Mesendoderm (in vitro differentiated cells): ENCODE data around the gene REEP6.

Experiments
- DNase-seq: peaks from one replicate; pipeline ENCODE4 v3.0.0; 2013
- H2AK5ac ChIP-seq: 2 replicates; pipeline ENCODE4 v1.6.1; 2013; ENCODE audit warnings: low read length, inconsistent platforms
- H2BK120ac ChIP-seq: 2 replicates; pipeline ENCODE4 v1.6.1; 2013; ENCODE audit warnings: low read depth, mild to moderate bottlenecking, low read length, moderate library complexity, mixed read lengths
- H2BK15ac ChIP-seq: replicated peaks from 2 replicates; pipeline ENCODE4 v1.6.1; 2013; ENCODE audit warnings: low read depth, mild to moderate bottlenecking, moderate library complexity
- H2BK5ac ChIP-seq: 2 replicates; pipeline ENCODE4 v1.6.1; 2013; ENCODE audit warnings: low read length, inconsistent platforms
- H3K18ac ChIP-seq: 2 replicates; pipeline ENCODE4 v1.6.1; 2013; ENCODE audit warnings: mild to moderate bottlenecking, low read length, mixed read lengths
- H3K23ac ChIP-seq: one replicate; pipeline ENCODE4 v1.6.1; 2013; ENCODE audit warnings: low read length
- H3K27ac ChIP-seq: 2 replicates; pipeline ENCODE4 v1.5.1; 2013; ENCODE audit warnings: low read depth, mild to moderate bottlenecking, inconsistent platforms, low read length, moderate library complexity
- H3K27me3 ChIP-seq: 2 replicates; pipeline ENCODE4 v1.6.1; 2013; ENCODE audit warnings: low read length, control low read depth, mild to moderate bottlenecking, inconsistent platforms; ENCODE audit not compliant: insufficient read depth, poor library complexity
- H3K36me3 ChIP-seq: 2 replicates; pipeline ENCODE4 v1.6.1; 2013; ENCODE audit warnings: low read length, inconsistent platforms; ENCODE audit not compliant: control insufficient read depth, insufficient read depth
- H3K4ac ChIP-seq: one replicate; pipeline ENCODE4 v1.6.1; 2013; ENCODE audit warnings: low read depth, mild to moderate bottlenecking, low read length, moderate library complexity
- H3K4me1 ChIP-seq: 2 replicates; pipeline ENCODE4 v1.6.1; 2013; ENCODE audit warnings: low read depth, low read length, inconsistent platforms; ENCODE audit not compliant: control insufficient read depth
- H3K4me2 ChIP-seq: 2 replicates; pipeline ENCODE4 v1.6.1; 2013; ENCODE audit warnings: low read length
- H3K4me3 ChIP-seq: 2 replicates; pipeline ENCODE4 v1.5.1; 2013; ENCODE audit warnings: mild to moderate bottlenecking, low read length
- H3K56ac ChIP-seq: one replicate; pipeline ENCODE4 v1.6.1; 2013; ENCODE audit warnings: low read length
- H3K79me1 ChIP-seq: 2 replicates; pipeline ENCODE4 v1.6.1; 2013; ENCODE audit warnings: low read length, inconsistent platforms
- H3K79me2 ChIP-seq: 2 replicates; pipeline ENCODE4 v1.6.1; 2013; ENCODE audit warnings: mild to moderate bottlenecking, low read length; ENCODE audit not compliant: control insufficient read depth, insufficient read depth
- H3K9ac ChIP-seq: 2 replicates; pipeline ENCODE4 v1.6.1; 2013; ENCODE audit warnings: low read length, inconsistent platforms
- H4K5ac ChIP-seq: one replicate; pipeline ENCODE4 v1.6.1; 2013; ENCODE audit warnings: low read length
- H4K8ac ChIP-seq: one replicate; pipeline ENCODE4 v1.6.1; 2013; ENCODE audit warnings: low read depth, mild to moderate bottlenecking, control low read depth, low read length, moderate library complexity
- WGBS: extraction: QIAGEN DNeasy Blood & Tissue Kit; methylation state at CpG from one replicate; pipeline ENCODE4 v1.1.7; 2013; ENCODE audit warnings: low lambda C conversion rate, missing lambda C conversion rate; ENCODE audit not compliant: insufficient coverage; ENCODE audit errors: extremely low coverage; 5-methylcytosine and 5-hydroxymethylcytosine counted together

REEP6 gene

GRCh38 chr19:1487576-1488281, 3.3 kb upstream of the REEP6 start:
- WGBS: no CpG with 5 or more reads among the region's 40 CpGs
- no peak for DNase-seq
- no peak overlapping the region for H3K4ac ChIP-seq
- H2AK5ac ChIP-seq: no peak overlapping the region
- H3K56ac ChIP-seq: no peak overlapping the region
- H3K23ac ChIP-seq: no peak overlapping the region
- no peaks in the 10 kb centered on the region for H3K36me3 ChIP-seq
- no peak overlapping the region for H3K4me2 ChIP-seq
- no peak overlapping the region for H4K8ac ChIP-seq
- H3K9ac ChIP-seq: no peak overlapping the region
- H2BK120ac ChIP-seq: no peak overlapping the region
- H2BK5ac ChIP-seq: no peak overlapping the region
- no peaks in the 10 kb centered on the region for H3K4me1 ChIP-seq
- H3K27me3 ChIP-seq: peaks cover 4% of the 10 kb centered on the region
- no peak overlapping the region for H3K4me3 ChIP-seq
- H3K79me1 ChIP-seq: no peaks in the 10 kb centered on the region
- no peak overlapping the region for H3K27ac ChIP-seq
- H3K79me2 ChIP-seq: no peaks in the 10 kb centered on the region
- H2BK15ac ChIP-seq: no peak overlapping the region
- no peak overlapping the region for H3K18ac ChIP-seq
- no peak overlapping the region for H4K5ac ChIP-seq

- H3K79me2 ChIP-seq: no peaks in the 10 kb centered on the region
- peaks cover 4% of the 10 kb centered on the region for H3K27me3 ChIP-seq
- H3K18ac ChIP-seq: no peak overlapping the region
- H3K36me3 ChIP-seq: no peaks in the 10 kb centered on the region
- H2BK5ac ChIP-seq: no peak overlapping the region
- H3K27ac ChIP-seq: no peak overlapping the region
- H2BK120ac ChIP-seq: no peak overlapping the region
- no peak overlapping the region for H2BK15ac ChIP-seq
- DNase-seq: no peak
- no peak overlapping the region for H4K5ac ChIP-seq
- no peak overlapping the region for H2AK5ac ChIP-seq
- no peak overlapping the region for H3K56ac ChIP-seq
- no CpG with 5 or more reads among the region's 11 CpGs for WGBS
- no peak overlapping the region for H3K4ac ChIP-seq
- H4K8ac ChIP-seq: no peak overlapping the region
- no peaks in the 10 kb centered on the region for H3K4me1 ChIP-seq
- no peaks in the 10 kb centered on the region for H3K79me1 ChIP-seq
- H3K9ac ChIP-seq: no peak overlapping the region
- H3K23ac ChIP-seq: no peak overlapping the region
- H3K4me2 ChIP-seq: no peak overlapping the region
- no peak overlapping the region for H3K4me3 ChIP-seq
Measured at GRCh38 chr19:1488282-1488601, 2.7 kb upstream of the REEP6 start.

GRCh38 chr19:1489463-1490310, 1.3 kb upstream of the REEP6 start:
- peak overlapping the region; percentile 87 for H3K56ac ChIP-seq
- H3K4me2 ChIP-seq: peak overlapping the region; percentile 67
- peaks cover 4% of the 10 kb centered on the region for H3K27me3 ChIP-seq
- H2BK15ac ChIP-seq: no peak overlapping the region
- H4K5ac ChIP-seq: no peak overlapping the region
- no peaks in the 10 kb centered on the region for H3K79me1 ChIP-seq
- peak overlapping the region; percentile 82 for H3K9ac ChIP-seq
- peak overlapping the region; percentile 35 for H3K4me3 ChIP-seq
- H3K4ac ChIP-seq: no peak overlapping the region
- no peak overlapping the region for H2BK120ac ChIP-seq
- H3K79me2 ChIP-seq: no peaks in the 10 kb centered on the region
- no peaks in the 10 kb centered on the region for H3K36me3 ChIP-seq
- no peak overlapping the region for H4K8ac ChIP-seq
- DNase-seq: no peak
- WGBS: no CpG with 5 or more reads among the region's 37 CpGs
- H3K23ac ChIP-seq: no peak overlapping the region
- H3K18ac ChIP-seq: peak overlapping the region; percentile 11
- H3K27ac ChIP-seq: no peak overlapping the region
- no peak overlapping the region for H2BK5ac ChIP-seq
- no peaks in the 10 kb centered on the region for H3K4me1 ChIP-seq
- no peak overlapping the region for H2AK5ac ChIP-seq

GRCh38 chr19:1490311-1491113, 469 bp upstream of the REEP6 start, which contains the start of gene PCSK4:
Gene PCSK4 (minus strand): TSS chr19:1490350. CDS start chr19:1490346, 4 bp downstream.
- Histone ChIP-seq H3K18ac (peak within 1 kb of the TSS; percentile 11), H4K5ac (no peak within 1 kb of the TSS), H2BK120ac (no peak within 1 kb of the TSS), H3K56ac (peak within 1 kb of the TSS; percentile 87), H3K4ac (no peak within 1 kb of the TSS), H3K23ac (no peak within 1 kb of the TSS), H3K27me3 (peaks cover 4% of the 10 kb centered on the region), H3K79me2 (no peaks in the 10 kb centered on the region), H3K9ac (peak within 1 kb of the TSS; percentile 82), H3K79me1 (no peaks in the 10 kb centered on the region), H3K4me2 (peak within 1 kb of the TSS; percentile 85), H3K27ac (no peak within 1 kb of the TSS), H4K8ac (no peak within 1 kb of the TSS), H3K4me3 (peak within 1 kb of the TSS; percentile 41), H2AK5ac (no peak within 1 kb of the TSS), H3K4me1 (no peaks in the 10 kb centered on the region), H3K36me3 (no peaks in the 10 kb centered on the region), H2BK15ac (no peak within 1 kb of the TSS), H2BK5ac (no peak within 1 kb of the TSS)
- no CpG with 5 or more reads among the region's 74 CpGs for WGBS
- DNase-seq: peak; percentile 99

GRCh38 chr19:1491849-1492170, 829 bp downstream of the REEP6 start:
- Histone ChIP-seq H3K79me2 (no peaks in the 10 kb centered on the region), H3K18ac (no peak overlapping the region), H3K4me3 (no peak overlapping the region), H3K9ac (no peak overlapping the region), H3K4ac (no peak overlapping the region), H3K56ac (no peak overlapping the region), H3K23ac (no peak overlapping the region), H2BK120ac (no peak overlapping the region), H4K5ac (no peak overlapping the region), H3K36me3 (no peaks in the 10 kb centered on the region), H3K79me1 (no peaks in the 10 kb centered on the region), H4K8ac (no peak overlapping the region), H2BK5ac (no peak overlapping the region), H2AK5ac (no peak overlapping the region), H3K4me1 (no peaks in the 10 kb centered on the region), H3K27me3 (peaks cover 4% of the 10 kb centered on the region), H2BK15ac (no peak overlapping the region), H3K4me2 (no peak overlapping the region), H3K27ac (no peak overlapping the region)
- WGBS: no CpG with 5 or more reads among the region's 12 CpGs
- DNase-seq: no peak
